Measurements from ENCODE around the gene FHIT. TPM values are rescaled to one million over a fixed set of nuclear protein-coding genes. Genes with fewer than 3 reads are reported as not detected.

Gene FHIT
- total RNA-seq, 1 experiment from 2014 or later: 9.8 TPM

DNA sequence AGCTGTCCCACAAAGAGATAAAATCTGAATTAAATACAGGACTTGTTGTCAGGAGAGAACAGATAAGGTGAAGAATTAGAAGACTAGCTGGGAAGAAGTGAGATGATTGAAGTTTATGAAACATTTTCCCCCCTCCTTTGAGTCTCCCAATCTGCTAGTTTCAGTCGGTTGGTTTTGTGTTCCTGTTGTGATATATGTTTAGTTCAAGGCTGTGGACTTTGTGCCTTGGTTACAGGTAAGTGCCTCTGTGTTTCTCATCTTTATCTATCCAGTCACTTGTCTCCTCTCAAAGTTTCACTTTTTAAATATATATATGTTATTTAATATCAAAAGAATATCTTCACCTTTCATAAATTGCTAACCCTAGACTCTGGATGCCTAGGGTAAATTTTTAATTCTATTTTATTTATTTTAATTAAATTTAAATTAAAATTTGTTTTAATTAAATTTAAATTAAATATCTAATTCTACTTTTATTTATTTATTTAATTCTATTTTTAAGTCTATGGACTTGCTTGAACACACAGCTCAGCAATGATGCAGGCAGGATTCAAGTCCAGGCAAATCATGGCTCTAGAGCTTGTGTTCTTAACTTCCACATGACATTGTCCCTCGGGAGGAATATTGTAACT lies 190.0 kb downstream of the FHIT start:
- Histone ChIP-seq H3K27ac (no peak overlapping the region), H3K9me3 (ENCODE audit: insufficient read depth, low read depth) (no peaks in the 10 kb centered on the region), H3F3A (ENCODE audit: insufficient read depth, low read depth) (no peaks in the 10 kb centered on the region), H4K20me1 (ENCODE audit: insufficient read depth) (no peaks in the 10 kb centered on the region), H3K36me3 (ENCODE audit: low read depth) (no peaks in the 10 kb centered on the region), H3K9me2 (ENCODE audit: insufficient read depth) (no peaks in the 10 kb centered on the region), H3K4me3 (no peak overlapping the region), H3K4me1 (replicated peaks; ENCODE audit: insufficient read depth) (no peaks in the 10 kb centered on the region), H3K27me3 (ENCODE audit: insufficient read depth, low read depth) (no peaks in the 10 kb centered on the region), H3K79me2 (ENCODE audit: low read depth) (no peaks in the 10 kb centered on the region), H2AFZ (no peak overlapping the region), H3K4me2 (no peak overlapping the region)
- CTCF ChIA-PET: no interaction called here
- no TSS peak for BruUV-seq (replicated peaks)
- TF ChIP-seq, protein P1, sequence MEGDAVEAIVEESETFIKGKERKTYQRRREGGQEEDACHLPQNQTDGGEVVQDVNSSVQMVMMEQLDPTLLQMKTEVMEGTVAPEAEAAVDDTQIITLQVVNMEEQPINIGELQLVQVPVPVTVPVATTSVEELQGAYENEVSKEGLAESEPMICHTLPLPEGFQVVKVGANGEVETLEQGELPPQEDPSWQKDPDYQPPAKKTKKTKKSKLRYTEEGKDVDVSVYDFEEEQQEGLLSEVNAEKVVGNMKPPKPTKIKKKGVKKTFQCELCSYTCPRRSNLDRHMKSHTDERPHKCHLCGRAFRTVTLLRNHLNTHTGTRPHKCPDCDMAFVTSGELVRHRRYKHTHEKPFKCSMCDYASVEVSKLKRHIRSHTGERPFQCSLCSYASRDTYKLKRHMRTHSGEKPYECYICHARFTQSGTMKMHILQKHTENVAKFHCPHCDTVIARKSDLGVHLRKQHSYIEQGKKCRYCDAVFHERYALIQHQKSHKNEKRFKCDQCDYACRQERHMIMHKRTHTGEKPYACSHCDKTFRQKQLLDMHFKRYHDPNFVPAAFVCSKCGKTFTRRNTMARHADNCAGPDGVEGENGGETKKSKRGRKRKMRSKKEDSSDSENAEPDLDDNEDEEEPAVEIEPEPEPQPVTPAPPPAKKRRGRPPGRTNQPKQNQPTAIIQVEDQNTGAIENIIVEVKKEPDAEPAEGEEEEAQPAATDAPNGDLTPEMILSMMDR (conservative IDR thresholded peaks at IDR 0.05): no peak
- TF ChIP-seq EZH2 (IDR thresholded peaks at IDR 0.05; ENCODE audit: low read depth): no peak
- POLR2A ChIA-PET (ENCODE audit: unreplicated experiment): no interaction called here
- no peak for DNase-seq
- intact Hi-C loops (cut with micrococcal nuclease; ENCODE audit: unreplicated experiment): no loop called here

DNA sequence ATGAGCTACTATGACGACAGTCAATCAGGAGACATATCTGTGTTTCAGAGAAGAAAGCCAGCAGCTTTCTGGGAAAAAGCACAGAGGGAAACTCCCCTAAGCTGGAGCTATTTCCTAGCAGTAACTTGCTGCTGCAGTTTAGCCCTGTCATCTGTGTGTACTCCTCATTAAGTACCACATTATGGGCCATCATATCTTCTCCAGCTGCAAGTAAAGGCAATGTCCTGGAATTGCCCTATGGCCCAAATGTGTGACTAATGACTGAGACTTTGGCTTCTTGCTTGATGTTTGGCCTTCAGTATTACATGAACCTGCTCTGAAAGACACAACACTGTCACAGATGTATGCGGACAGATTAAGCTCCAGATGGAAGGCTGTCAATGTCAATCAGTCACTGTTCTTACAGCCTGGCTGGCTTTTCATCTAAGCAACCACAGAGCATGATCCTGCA lies 190.8 kb downstream of the FHIT start:
- Histone ChIP-seq H3K79me2 (ENCODE audit: low read depth) (no peaks in the 10 kb centered on the region), H3K27me3 (ENCODE audit: insufficient read depth, low read depth) (no peaks in the 10 kb centered on the region), H3K27ac (no peak overlapping the region), H3K4me1 (replicated peaks; ENCODE audit: insufficient read depth) (no peaks in the 10 kb centered on the region), H3F3A (ENCODE audit: insufficient read depth, low read depth) (no peaks in the 10 kb centered on the region), H3K36me3 (ENCODE audit: low read depth) (no peaks in the 10 kb centered on the region), H3K4me2 (no peak overlapping the region), H3K9me2 (ENCODE audit: insufficient read depth) (no peaks in the 10 kb centered on the region), H2AFZ (no peak overlapping the region), H3K9me3 (ENCODE audit: insufficient read depth, low read depth) (no peaks in the 10 kb centered on the region), H3K4me3 (no peak overlapping the region), H4K20me1 (ENCODE audit: insufficient read depth) (no peaks in the 10 kb centered on the region)
- intact Hi-C loops (cut with micrococcal nuclease; ENCODE audit: unreplicated experiment): no loop called here
- ChIA-PET CTCF (no interaction called here), POLR2A (ENCODE audit: unreplicated experiment) (no interaction called here)
- DNase-seq: no peak
- no peak for TF ChIP-seq EZH2 (IDR thresholded peaks at IDR 0.05; ENCODE audit: low read depth)
- TF ChIP-seq, protein P1 (conservative IDR thresholded peaks at IDR 0.05): no peak
- no TSS peak for BruUV-seq (replicated peaks)

DNA sequence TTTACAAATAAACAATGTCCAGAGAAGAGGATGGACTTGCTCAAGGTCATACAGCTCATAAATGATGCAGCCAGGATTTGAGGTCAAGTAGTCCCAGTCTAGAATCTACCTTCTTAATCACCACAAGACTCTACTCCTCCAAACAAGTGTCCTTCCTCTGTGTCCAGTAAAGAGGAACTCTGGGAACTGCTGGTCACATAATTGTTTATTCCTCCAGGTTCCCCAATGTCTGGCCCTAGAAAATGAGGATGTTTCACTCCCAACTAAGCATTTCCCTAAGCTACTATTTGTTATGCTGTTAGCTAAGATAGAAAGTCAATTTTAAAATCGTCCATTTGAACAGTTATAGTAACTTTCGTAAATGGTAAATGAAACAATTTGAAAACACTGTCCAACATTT lies 192.4 kb downstream of the FHIT start:
- Histone ChIP-seq H3K9me2 (ENCODE audit: insufficient read depth) (no peaks in the 10 kb centered on the region), H2AFZ (no peak overlapping the region), H4K20me1 (ENCODE audit: insufficient read depth) (no peaks in the 10 kb centered on the region), H3K4me1 (replicated peaks; ENCODE audit: insufficient read depth) (no peaks in the 10 kb centered on the region), H3K4me2 (no peak overlapping the region), H3K27ac (no peak overlapping the region), H3K27me3 (ENCODE audit: insufficient read depth, low read depth) (no peaks in the 10 kb centered on the region), H3K36me3 (ENCODE audit: low read depth) (no peaks in the 10 kb centered on the region), H3K4me3 (no peak overlapping the region), H3K79me2 (ENCODE audit: low read depth) (no peaks in the 10 kb centered on the region), H3F3A (ENCODE audit: insufficient read depth, low read depth) (no peaks in the 10 kb centered on the region), H3K9me3 (ENCODE audit: insufficient read depth, low read depth) (no peaks in the 10 kb centered on the region)
- CTCF ChIA-PET: no interaction called here
- POLR2A ChIA-PET (ENCODE audit: unreplicated experiment): no interaction called here
- no peak for DNase-seq
- intact Hi-C loops (cut with micrococcal nuclease; ENCODE audit: unreplicated experiment): no loop called here
- TF ChIP-seq, protein P1 (conservative IDR thresholded peaks at IDR 0.05): no peak
- no peak for TF ChIP-seq EZH2 (IDR thresholded peaks at IDR 0.05; ENCODE audit: low read depth)
- no TSS peak for BruUV-seq (replicated peaks)

All from PC-9 (cell line).